Uterus (tissue), 2 donors: ENCODE results near the gene EPHB2.
"Not testable (repeated sequence)": the region's sequence is repeated elsewhere in the genome, so short reads cannot be mapped to it uniquely, and the experiment has no call there.

ENCODE experiments used
- POLR2A ChIP-seq, 2 donors: fragments of 450-650 bp; IDR thresholded peaks; one replicate each; pipeline ENCODE4 v1.6.1; 2016; ENCODE audit warnings: antibody characterized with exemption in 2 of 2, mild to moderate bottlenecking in 1 of 2, moderate library complexity in 1 of 2
- TF ChIP-seq, protein P1 (sequence below), 4 experiments: fragments of 200-600 bp in 2 of 4; fragments of 450-650 bp in 2 of 4; sonication (generic) in 2 of 4; IDR thresholded peaks; one replicate each; pipeline ENCODE4 v1.5.1; 2016 to 2019; ENCODE audit warnings: antibody characterized with exemption in 4 of 4, mild to moderate bottlenecking in 2 of 4, moderate library complexity in 1 of 4

DNA sequence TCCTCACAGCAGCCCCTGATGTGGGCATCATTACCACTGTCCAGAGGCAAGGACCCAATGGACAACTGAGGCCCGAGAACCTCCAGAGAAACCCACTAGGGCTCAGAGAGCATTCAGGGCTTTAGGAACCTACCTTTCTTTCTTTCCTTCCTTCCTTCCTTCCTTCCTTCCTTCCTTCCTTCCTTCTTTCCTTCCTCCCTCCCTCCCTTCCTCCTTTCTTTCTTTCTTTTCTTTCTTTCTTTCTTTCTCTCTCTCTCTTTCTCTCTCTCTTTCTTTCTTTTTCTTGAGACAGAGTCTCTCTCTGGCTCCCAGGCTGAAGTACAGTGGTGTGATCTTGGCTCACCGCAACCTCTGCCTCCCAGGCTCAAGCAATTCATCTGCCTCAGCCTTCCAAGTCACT lies 41.8 kb upstream of the EPHB2 start:
- TF ChIP-seq, protein P1, sequence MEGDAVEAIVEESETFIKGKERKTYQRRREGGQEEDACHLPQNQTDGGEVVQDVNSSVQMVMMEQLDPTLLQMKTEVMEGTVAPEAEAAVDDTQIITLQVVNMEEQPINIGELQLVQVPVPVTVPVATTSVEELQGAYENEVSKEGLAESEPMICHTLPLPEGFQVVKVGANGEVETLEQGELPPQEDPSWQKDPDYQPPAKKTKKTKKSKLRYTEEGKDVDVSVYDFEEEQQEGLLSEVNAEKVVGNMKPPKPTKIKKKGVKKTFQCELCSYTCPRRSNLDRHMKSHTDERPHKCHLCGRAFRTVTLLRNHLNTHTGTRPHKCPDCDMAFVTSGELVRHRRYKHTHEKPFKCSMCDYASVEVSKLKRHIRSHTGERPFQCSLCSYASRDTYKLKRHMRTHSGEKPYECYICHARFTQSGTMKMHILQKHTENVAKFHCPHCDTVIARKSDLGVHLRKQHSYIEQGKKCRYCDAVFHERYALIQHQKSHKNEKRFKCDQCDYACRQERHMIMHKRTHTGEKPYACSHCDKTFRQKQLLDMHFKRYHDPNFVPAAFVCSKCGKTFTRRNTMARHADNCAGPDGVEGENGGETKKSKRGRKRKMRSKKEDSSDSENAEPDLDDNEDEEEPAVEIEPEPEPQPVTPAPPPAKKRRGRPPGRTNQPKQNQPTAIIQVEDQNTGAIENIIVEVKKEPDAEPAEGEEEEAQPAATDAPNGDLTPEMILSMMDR (IDR thresholded peaks at IDR 0.05) = not testable (repeated sequence)
- TF ChIP-seq POLR2A (IDR thresholded peaks at IDR 0.05) = not testable (repeated sequence)
